GM12878 (cell line): ENCODE data around the gene NAV1. TPM values are rescaled to one million over a fixed set of nuclear protein-coding genes. Genes with fewer than 3 reads are reported as not detected.

ENCODE experiments used
- ATAC-seq: fragments of 200-7000 bp; cut with Tn5 transposase; 3 replicates; pipeline ENCODE4 v1.9.1; 2020; ENCODE audit warnings: mild to moderate bottlenecking, moderate library complexity
- BruUV-seq: library from RNA; stranded (reverse); fragments of 400-500 nt; replicated peaks from 2 replicates; lab custom pipeline; 2021; lab: Mats Ljungman, UMichigan
- CTCF ChIA-PET: fragments of 300-600 bp; sonication (Branson Sonifier 250); formaldehyde crosslinking; extraction: SDS; loops from one replicate; lab custom pipeline; 2021; ENCODE audit warnings: inconsistent platforms; lab: Yijun Ruan, JAX
- POLR2A ChIA-PET: fragments of 350-600 bp; formaldehyde crosslinking; extraction: SDS; loops from one replicate; lab custom pipeline; 2021; ENCODE audit warnings: inconsistent platforms; lab: Charles Lee
- RAD21 ChIA-PET: fragments of 300-600 bp; sonication (Branson Sonifier 250); formaldehyde crosslinking; loops from one replicate; lab custom pipeline; 2023; ENCODE audit warnings: antibody characterized with exemption; ENCODE audit not compliant: unreplicated experiment; lab: Charles Lee
- SMC1A ChIA-PET: fragments of 300-600 bp; sonication (Branson Sonifier 250); formaldehyde crosslinking; loops from one replicate; lab custom pipeline; 2023; ENCODE audit not compliant: unreplicated experiment, uncharacterized antibody; lab: Charles Lee
- DNase-seq: peaks from one replicate; pipeline ENCODE4 v3.0.0-alpha.2; 2011; ENCODE audit warnings: low read depth, low spot score
- FAIRE-seq: peaks from 3 replicates; lab custom pipeline; 2011; peaks lifted over from hg19 to GRCh38; lab: Jason Lieb, UNC
- H2AFZ ChIP-seq: 2 replicates; pipeline ENCODE4 v1.6.0; 2011; ENCODE audit warnings: low read depth, low read length, control low read depth; ENCODE audit not compliant: control insufficient read depth
- H3K27ac ChIP-seq: 2 replicates; pipeline ENCODE4 v1.5.1; 2011; ENCODE audit warnings: control low read depth; ENCODE audit not compliant: control insufficient read depth, insufficient read depth
- H3K27me3 ChIP-seq, 2 experiments: replicated peaks in 1 of 2; 2 replicates each; pipeline versions ENCODE4 v1.6.0 to v1.6.1; 2011; ENCODE audit warnings: low read length in 1 of 2; ENCODE audit not compliant: control insufficient read depth in 2 of 2, insufficient read depth in 2 of 2
- H3K36me3 ChIP-seq, 2 experiments: 2 replicates each; pipeline ENCODE4 v1.5.1; 2011; ENCODE audit warnings: low read length in 1 of 2; ENCODE audit not compliant: control insufficient read depth in 2 of 2, insufficient read depth in 2 of 2
- H3K4me1 ChIP-seq: 2 replicates; pipeline ENCODE4 v1.6.1; 2011; ENCODE audit warnings: mild to moderate bottlenecking, low read length, moderate library complexity, mixed read lengths; ENCODE audit not compliant: control insufficient read depth, insufficient read depth
- H3K4me2 ChIP-seq: 2 replicates; pipeline ENCODE4 v1.6.0; 2011; ENCODE audit warnings: control low read depth; ENCODE audit not compliant: control insufficient read depth, insufficient read depth
- H3K4me3 ChIP-seq: fragments of 200-600 bp; sonication (generic); 2 replicates; pipeline ENCODE4 v1.5.1; 2016
- H3K79me2 ChIP-seq: 2 replicates; pipeline ENCODE4 v1.6.0; 2011; ENCODE audit warnings: low read length; ENCODE audit not compliant: control insufficient read depth, insufficient read depth
- H3K9ac ChIP-seq: 2 replicates; pipeline ENCODE4 v1.8.0; 2011; ENCODE audit warnings: low read length, control low read depth, mixed read lengths; ENCODE audit not compliant: control insufficient read depth, insufficient read depth
- H3K9me3 ChIP-seq: replicated peaks from 3 replicates; pipeline ENCODE4 v1.5.1; 2011; ENCODE audit warnings: mild to moderate bottlenecking, low read length; ENCODE audit not compliant: control insufficient read depth, insufficient read depth
- H4K20me1 ChIP-seq: 2 replicates; pipeline ENCODE4 v1.6.0; 2011; ENCODE audit not compliant: control insufficient read depth, insufficient read depth
- CREB1 ChIP-seq: IDR thresholded peaks from 2 replicates; pipeline ENCODE4 v1.6.1; 2012; ENCODE audit warnings: low read depth, mild to moderate bottlenecking, inconsistent platforms
- HDGF ChIP-seq: fragments of 450-650 bp; IDR thresholded peaks from 2 replicates; pipeline ENCODE4 v1.6.1; 2016; ENCODE audit warnings: antibody characterized with exemption
- JUNB ChIP-seq: IDR thresholded peaks from 2 replicates; pipeline ENCODE4 v1.6.1; 2016; ENCODE audit warnings: antibody characterized with exemption, mild to moderate bottlenecking
- NFXL1 ChIP-seq: fragments of 450-650 bp; IDR thresholded peaks from 2 replicates; pipeline ENCODE4 v1.6.1; 2017; ENCODE audit warnings: antibody characterized with exemption, mild to moderate bottlenecking, borderline replicate concordance
- NFYB ChIP-seq: IDR thresholded peaks from 2 replicates; pipeline ENCODE4 v1.6.1; 2011; ENCODE audit warnings: low read depth, mild to moderate bottlenecking, low read length, improper control_type of control experiment, moderate library complexity; ENCODE audit not compliant: insufficient read depth
- NR2C2 ChIP-seq: IDR thresholded peaks from 2 replicates; pipeline ENCODE4 v1.6.1; 2011; ENCODE audit warnings: borderline replicate concordance, low read depth; ENCODE audit not compliant: control insufficient read depth, insufficient read length
- POLR2AphosphoS5 ChIP-seq: IDR thresholded peaks from 2 replicates; pipeline ENCODE4 v1.6.1; 2011; ENCODE audit warnings: mild to moderate bottlenecking, low read length, inconsistent platforms
- RAD51 ChIP-seq: fragments of 450-650 bp; IDR thresholded peaks from 2 replicates; pipeline ENCODE4 v1.6.1; 2016; ENCODE audit warnings: moderate library complexity, mild to moderate bottlenecking, inconsistent platforms
- RFX5 ChIP-seq: IDR thresholded peaks from 2 replicates; pipeline ENCODE4 v1.6.1; 2011; ENCODE audit warnings: low read depth, low read length, improper control_type of control experiment
- SIN3A ChIP-seq: IDR thresholded peaks from 2 replicates; pipeline ENCODE4 v1.6.1; 2012; ENCODE audit warnings: low read depth, low read length, improper control_type of control experiment
- SMAD5 ChIP-seq: IDR thresholded peaks from 2 replicates; pipeline ENCODE4 v1.6.1; 2016; ENCODE audit warnings: antibody characterized with exemption, low read depth
- SMC3 ChIP-seq: IDR thresholded peaks from 2 replicates; pipeline ENCODE4 v1.6.1; 2011; ENCODE audit warnings: low read length, improper control_type of control experiment, borderline replicate concordance
- STAT3 ChIP-seq: IDR thresholded peaks from 2 replicates; pipeline ENCODE4 v1.6.1; 2011; ENCODE audit warnings: low read depth, low read length, improper control_type of control experiment
- TCF7 ChIP-seq: IDR thresholded peaks from 2 replicates; pipeline ENCODE4 v1.6.1; 2014; ENCODE audit warnings: antibody characterized with exemption, borderline replicate concordance
- ZSCAN29 ChIP-seq: fragments of 450-650 bp; IDR thresholded peaks from 2 replicates; pipeline ENCODE4 v1.6.1; 2017; ENCODE audit warnings: mild to moderate bottlenecking, moderate library complexity
- WGBS: methylation state at CpG from one replicate; pipeline ENCODE4 v1.1.6; 2016; ENCODE audit warnings: low lambda C conversion rate; ENCODE audit not compliant: insufficient replicate concordance, insufficient coverage; ENCODE audit errors: missing lambda C conversion rate; 5-methylcytosine and 5-hydroxymethylcytosine counted together
- in situ Hi-C: fragments of 300-500 bp; cut with MboI; formaldehyde crosslinking; loops from 9 replicates; pipeline ENCODE4 v1.14.3; 2018; ENCODE audit warnings: mixed read lengths
- intact Hi-C: fragments of 100-400 bp; cut with micrococcal nuclease; formaldehyde crosslinking; loops from one replicate; pipeline ENCODE4 v1.14.2; 2022; ENCODE audit not compliant: unreplicated experiment
- polyA plus RNA-seq, 11 experiments: library from polyadenylated mRNA; depleted of rRNA in 4 of 11; unstranded in 6 of 11; stranded (reverse) in 5 of 11; fragments of >200 nt; fragmentation: Nextera tagmentation in 4 of 11; fragmentation: Illumina TruSeq in 1 of 11; extraction: Ambion mirVana in 4 of 11; extraction: Trizol in 1 of 11; gene quantifications; 1 replicate in 1 of 11; 2 replicates in 10 of 11; pipeline versions ENCODE4 v1.2.1 to v1.2.3, GENCODE V29; 2011 to 2016; ENCODE audit warnings: inconsistent platforms in 2 of 11, missing spikeins in 2 of 11, low read depth in 1 of 11
- total RNA-seq, 4 experiments: library from RNA; depleted of rRNA in 3 of 4; stranded (reverse); fragments of >200 nt in 3 of 4; fragmentation: Illumina TruSeq in 1 of 4; extraction: Trizol in 1 of 4; gene quantifications; 2 replicates each; pipeline versions ENCODE4 v1.2.1 to v1.2.3, GENCODE V29; 2013 to 2021
- TF ChIP-seq, protein P1 (sequence below): IDR thresholded peaks from 2 replicates; pipeline ENCODE4 v1.6.1; 2011; ENCODE audit warnings: borderline replicate concordance, low read depth, mild to moderate bottlenecking, moderate library complexity, mixed read lengths, low read length; ENCODE audit not compliant: insufficient read depth; ENCODE audit errors: extremely low read length
- TF ChIP-seq, protein P2 (sequence below): fragments of 450-650 bp; IDR thresholded peaks from 2 replicates; pipeline ENCODE4 v1.6.1; 2017; ENCODE audit warnings: mild to moderate bottlenecking, low read depth, inconsistent platforms; ENCODE audit not compliant: poor library complexity, severe bottlenecking
- TF ChIP-seq, protein P3 (sequence below): fragments of 450-650 bp; IDR thresholded peaks from 2 replicates; pipeline ENCODE4 v1.6.1; 2017; ENCODE audit warnings: mild to moderate bottlenecking, moderate library complexity

Gene NAV1
- total and polyA plus RNA-seq, 10 of the 15 experiments (the other 5 are each of a cell fraction or from before 2014, with no cell fraction given), result 0.04 to 1.3 (median 0.36) TPM

DNA sequence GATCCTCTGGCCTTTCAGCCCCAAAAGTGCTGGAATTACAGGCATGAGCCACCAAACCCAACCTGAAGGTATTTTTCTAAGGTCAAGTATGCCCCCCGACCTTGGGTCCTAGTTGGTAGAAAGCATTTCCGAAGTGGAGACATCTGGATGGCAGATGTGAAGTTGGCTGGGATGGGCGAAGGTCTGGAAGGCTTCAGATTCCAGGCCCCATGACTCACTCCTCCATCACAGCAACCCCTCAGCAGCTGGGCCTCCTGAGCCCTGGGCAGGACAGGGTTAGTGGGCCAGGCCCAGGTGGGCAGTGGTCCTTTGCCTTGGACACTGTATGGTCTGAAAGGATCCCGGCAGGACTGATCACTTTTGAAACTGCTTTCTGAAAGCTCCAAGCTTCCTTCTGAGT, 23.3 kb downstream of the NAV1 start:
- no peak overlapping the region for H3K9ac ChIP-seq
- ATAC-seq (no peak), DNase-seq (no peak), FAIRE-seq (no peak)
- no peaks in the 10 kb centered on the region for H3K9me3 ChIP-seq
- POLR2A ChIA-PET, result interaction anchor here (0.6 kb wide), 1 partner anchor 18 kb away, joined by 3 read pairs; no protein-coding TSS in a partner anchor
- H2AFZ ChIP-seq, result no peak overlapping the region
- intact Hi-C loops (no loop called here), in situ Hi-C loops (loop anchor here (5.0 to 10.0 kb wide), 2 partner anchors 145 to 223 kb away; no protein-coding TSS in a partner anchor)
- H3K4me2 ChIP-seq, result no peak overlapping the region
- RAD21 ChIA-PET, result interaction anchor here (1.4 to 4.9 kb wide), 2 partner anchors 30 to 141 kb away, joined by 4 to 31 read pairs; no protein-coding TSS in a partner anchor
- no peaks in the 10 kb centered on the region for H3K36me3 ChIP-seq
- BruUV-seq, result no TSS peak
- no peaks in the 10 kb centered on the region for H4K20me1 ChIP-seq
- TF ChIP-seq RFX5, result no peak
- no peak for TF ChIP-seq TCF7
- TF ChIP-seq HDGF, result no peak
- no peak for TF ChIP-seq SMAD5
- TF ChIP-seq STAT3, result no peak
- TF ChIP-seq, protein P1, sequence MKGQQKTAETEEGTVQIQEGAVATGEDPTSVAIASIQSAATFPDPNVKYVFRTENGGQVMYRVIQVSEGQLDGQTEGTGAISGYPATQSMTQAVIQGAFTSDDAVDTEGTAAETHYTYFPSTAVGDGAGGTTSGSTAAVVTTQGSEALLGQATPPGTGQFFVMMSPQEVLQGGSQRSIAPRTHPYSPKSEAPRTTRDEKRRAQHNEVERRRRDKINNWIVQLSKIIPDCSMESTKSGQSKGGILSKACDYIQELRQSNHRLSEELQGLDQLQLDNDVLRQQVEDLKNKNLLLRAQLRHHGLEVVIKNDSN, result no peak
- no peak for TF ChIP-seq SIN3A
- no peak for TF ChIP-seq NFYB
- TF ChIP-seq CREB1, result no peak
- TF ChIP-seq, protein P2, sequence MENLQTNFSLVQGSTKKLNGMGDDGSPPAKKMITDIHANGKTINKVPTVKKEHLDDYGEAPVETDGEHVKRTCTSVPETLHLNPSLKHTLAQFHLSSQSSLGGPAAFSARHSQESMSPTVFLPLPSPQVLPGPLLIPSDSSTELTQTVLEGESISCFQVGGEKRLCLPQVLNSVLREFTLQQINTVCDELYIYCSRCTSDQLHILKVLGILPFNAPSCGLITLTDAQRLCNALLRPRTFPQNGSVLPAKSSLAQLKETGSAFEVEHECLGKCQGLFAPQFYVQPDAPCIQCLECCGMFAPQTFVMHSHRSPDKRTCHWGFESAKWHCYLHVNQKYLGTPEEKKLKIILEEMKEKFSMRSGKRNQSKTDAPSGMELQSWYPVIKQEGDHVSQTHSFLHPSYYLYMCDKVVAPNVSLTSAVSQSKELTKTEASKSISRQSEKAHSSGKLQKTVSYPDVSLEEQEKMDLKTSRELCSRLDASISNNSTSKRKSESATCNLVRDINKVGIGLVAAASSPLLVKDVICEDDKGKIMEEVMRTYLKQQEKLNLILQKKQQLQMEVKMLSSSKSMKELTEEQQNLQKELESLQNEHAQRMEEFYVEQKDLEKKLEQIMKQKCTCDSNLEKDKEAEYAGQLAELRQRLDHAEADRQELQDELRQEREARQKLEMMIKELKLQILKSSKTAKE, result no peak
- TF ChIP-seq POLR2AphosphoS5, result no peak
- no peak for TF ChIP-seq NR2C2
- TF ChIP-seq ZSCAN29, result no peak
- no peak for TF ChIP-seq RAD51
- no peak for TF ChIP-seq NFXL1
- no peak for TF ChIP-seq JUNB
- TF ChIP-seq, protein P3, sequence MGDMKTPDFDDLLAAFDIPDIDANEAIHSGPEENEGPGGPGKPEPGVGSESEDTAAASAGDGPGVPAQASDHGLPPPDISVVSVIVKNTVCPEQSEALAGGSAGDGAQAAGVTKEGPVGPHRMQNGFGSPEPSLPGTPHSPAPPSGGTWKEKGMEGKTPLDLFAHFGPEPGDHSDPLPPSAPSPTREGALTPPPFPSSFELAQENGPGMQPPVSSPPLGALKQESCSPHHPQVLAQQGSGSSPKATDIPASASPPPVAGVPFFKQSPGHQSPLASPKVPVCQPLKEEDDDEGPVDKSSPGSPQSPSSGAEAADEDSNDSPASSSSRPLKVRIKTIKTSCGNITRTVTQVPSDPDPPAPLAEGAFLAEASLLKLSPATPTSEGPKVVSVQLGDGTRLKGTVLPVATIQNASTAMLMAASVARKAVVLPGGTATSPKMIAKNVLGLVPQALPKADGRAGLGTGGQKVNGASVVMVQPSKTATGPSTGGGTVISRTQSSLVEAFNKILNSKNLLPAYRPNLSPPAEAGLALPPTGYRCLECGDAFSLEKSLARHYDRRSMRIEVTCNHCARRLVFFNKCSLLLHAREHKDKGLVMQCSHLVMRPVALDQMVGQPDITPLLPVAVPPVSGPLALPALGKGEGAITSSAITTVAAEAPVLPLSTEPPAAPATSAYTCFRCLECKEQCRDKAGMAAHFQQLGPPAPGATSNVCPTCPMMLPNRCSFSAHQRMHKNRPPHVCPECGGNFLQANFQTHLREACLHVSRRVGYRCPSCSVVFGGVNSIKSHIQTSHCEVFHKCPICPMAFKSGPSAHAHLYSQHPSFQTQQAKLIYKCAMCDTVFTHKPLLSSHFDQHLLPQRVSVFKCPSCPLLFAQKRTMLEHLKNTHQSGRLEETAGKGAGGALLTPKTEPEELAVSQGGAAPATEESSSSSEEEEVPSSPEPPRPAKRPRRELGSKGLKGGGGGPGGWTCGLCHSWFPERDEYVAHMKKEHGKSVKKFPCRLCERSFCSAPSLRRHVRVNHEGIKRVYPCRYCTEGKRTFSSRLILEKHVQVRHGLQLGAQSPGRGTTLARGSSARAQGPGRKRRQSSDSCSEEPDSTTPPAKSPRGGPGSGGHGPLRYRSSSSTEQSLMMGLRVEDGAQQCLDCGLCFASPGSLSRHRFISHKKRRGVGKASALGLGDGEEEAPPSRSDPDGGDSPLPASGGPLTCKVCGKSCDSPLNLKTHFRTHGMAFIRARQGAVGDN, result no peak
- TF ChIP-seq SMC3, result no peak
- H3K27ac ChIP-seq, result no peak overlapping the region
- no peak overlapping the region for H3K4me3 ChIP-seq
- no peaks in the 10 kb centered on the region for H3K4me1 ChIP-seq
- no peaks in the 10 kb centered on the region for H3K79me2 ChIP-seq
- H3K27me3 ChIP-seq, result no peaks in the 10 kb centered on the region; a peak in 1 of 4 replicates
- CTCF ChIA-PET, result interaction anchor here (0.6 to 6.4 kb wide), 8 partner anchors 11 to 230 kb away, joined by 3 to 154 read pairs (median 10); no protein-coding TSS in a partner anchor
- SMC1A ChIA-PET, result no interaction called here
- 24% methylated on average over 4 of the region's 4 CpGs for WGBS
